Astrocyte (in vitro differentiated cells and primary cell): Measurements from ENCODE around the gene EGFLAM.

Source experiments
- CTCF ChIP-seq: IDR thresholded peaks from 2 replicates; pipeline ENCODE4 v1.5.1; 2011; ENCODE audit warnings: low read depth, mild to moderate bottlenecking, inconsistent platforms, low read length, moderate library complexity; ENCODE audit not compliant: insufficient read depth
- EZH2 ChIP-seq: IDR thresholded peaks from 2 replicates; pipeline ENCODE4 v1.6.1; 2012; ENCODE audit warnings: mild to moderate bottlenecking, low read length, inconsistent platforms; ENCODE audit not compliant: insufficient read depth

- TF ChIP-seq CTCF (no peak), EZH2 (no peak)
These were observed 18.1 kb upstream of the EGFLAM start for GRCh38 chr5:38240212-38240611.
